NOMO-1 (cell line): Measurements from ENCODE around the gene STK10.

ENCODE experiments used
- DNase-seq, 2 experiments: peaks; one replicate each; lab custom pipeline; 2025; ENCODE audit not compliant: unreplicated experiment in 2 of 2; lab: John Stamatoyannopoulos, UW

Gene STK10

DNA sequence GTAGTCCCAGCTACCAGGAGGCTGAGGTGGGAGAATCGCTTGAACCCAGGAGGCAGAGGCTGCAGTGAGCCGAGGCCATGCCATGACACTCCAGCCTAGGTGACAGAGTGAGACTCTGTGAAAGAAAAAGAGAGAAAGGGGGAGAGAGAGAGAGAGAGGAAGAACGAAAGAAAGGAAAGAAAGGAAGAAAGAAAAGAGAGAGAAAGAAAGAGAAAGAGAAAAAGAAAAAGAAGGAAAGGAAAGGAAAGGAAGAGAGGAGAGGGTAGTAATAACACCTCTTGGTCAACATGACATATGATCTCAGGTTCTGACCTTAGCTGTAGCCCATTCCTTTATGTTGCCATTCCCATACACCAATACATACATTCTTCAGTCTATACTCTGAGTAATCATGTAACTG is 195.7 kb downstream of the STK10 start:
- no peak for DNase-seq
